Lower lobe of right lung (tissue), 2 donors: ENCODE data around the gene ATP13A1. TPM values are rescaled to one million over a fixed set of nuclear protein-coding genes. Genes with fewer than 3 reads are reported as not detected.
A peak's percentile ranks its signal among the peaks of the same experiment; 100 is the strongest.

ENCODE experiments used
- ATAC-seq, 2 donors: fragments of 200-7000 bp; cut with Tn5 transposase; one replicate each; pipeline ENCODE4 v1.9.1; 2020 to 2022; ENCODE audit warnings: mild to moderate bottlenecking in 2 of 2, moderate library complexity in 2 of 2
- DNase-seq: peaks from one replicate; pipeline ENCODE4 v3.0.0-alpha.2; 2020
- H3K27ac ChIP-seq: fragments of 200-600 bp; one replicate; pipeline ENCODE4 v1.8.0; 2022
- H3K27me3 ChIP-seq: fragments of 200-600 bp; one replicate; pipeline ENCODE4 v1.8.0; 2022; ENCODE audit warnings: low read depth
- H3K36me3 ChIP-seq: fragments of 200-600 bp; one replicate; pipeline ENCODE4 v1.8.0; 2022; ENCODE audit warnings: mild to moderate bottlenecking
- H3K4me1 ChIP-seq: fragments of 200-600 bp; one replicate; pipeline ENCODE4 v1.8.0; 2022
- H3K4me3 ChIP-seq: fragments of 200-600 bp; one replicate; pipeline ENCODE4 v1.8.0; 2022; ENCODE audit warnings: mild to moderate bottlenecking
- H3K9me3 ChIP-seq: fragments of 200-600 bp; one replicate; pipeline ENCODE4 v1.8.0; 2022
- CTCF ChIP-seq: fragments of 200-600 bp; IDR thresholded peaks from one replicate; pipeline ENCODE4 v1.8.0; 2022; ENCODE audit warnings: antibody characterized with exemption, mild to moderate bottlenecking
- intact Hi-C: fragments of 100-400 bp; cut with DNase I; formaldehyde crosslinking; loops from one replicate; pipeline ENCODE4 v1.11.0; 2022
- total RNA-seq: library from RNA; stranded (reverse); fragmentation: NEBNext Ultra II Directional; extraction: Animal tissue kit (Norgen Biotek cat#: 25700); gene quantifications from one replicate; pipeline ENCODE4 v1.2.1, GENCODE V29; 2021
- donor health status: DM: no; HTN: yes; CAD: no; lungs with severe emphysema.

Gene ATP13A1
- total RNA-seq, 1 donor from 2014 or later = 71.9 TPM

DNA sequence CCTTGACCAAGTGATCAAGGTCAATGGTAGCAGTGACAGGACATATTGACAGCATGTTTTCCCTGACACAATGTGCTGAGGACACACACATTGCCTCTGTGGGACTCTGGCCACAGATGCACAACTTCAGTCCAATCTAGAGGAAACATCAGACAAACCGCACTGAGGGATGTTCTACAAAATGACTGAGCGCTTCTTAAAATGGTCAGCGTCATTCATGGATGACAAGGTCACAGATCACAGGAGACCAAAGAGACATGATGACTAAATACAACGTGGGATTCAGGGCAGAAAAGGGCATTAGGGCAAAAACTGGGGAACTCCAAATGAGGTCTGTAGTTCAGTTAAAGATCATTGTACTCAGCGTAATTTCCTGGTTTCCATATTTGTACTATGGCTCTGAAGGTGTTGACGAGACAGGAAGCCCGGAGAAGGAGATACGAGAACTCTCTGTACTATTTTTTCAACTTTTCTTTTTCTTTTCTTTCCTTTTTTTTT lies 65.6 kb downstream of the ATP13A1 start:
- peak in 1 of 2 donors; percentile 31 for ATAC-seq
- no peak overlapping the region for H3K4me3 ChIP-seq
- H3K36me3 ChIP-seq = no peaks in the 10 kb centered on the region
- H3K4me1 ChIP-seq = peaks cover 17% of the 10 kb centered on the region
- H3K27me3 ChIP-seq = no peaks in the 10 kb centered on the region
- DNase-seq = no peak
- peak overlapping the region; percentile 62 for H3K27ac ChIP-seq
- intact Hi-C loops = no loop called here
- TF ChIP-seq CTCF = no peak
- H3K9me3 ChIP-seq = no peaks in the 10 kb centered on the region

Other genes starting within 250 kb of the ATP13A1 start
- 2.9 TPM for gene TSSK6, start 148.1 kb downstream of the ATP13A1 start, total RNA-seq
- 218 TPM for gene NDUFA13, start 147.5 kb downstream of the ATP13A1 start, total RNA-seq
- gene YJEFN3, start 134.8 kb downstream of the ATP13A1 start, total RNA-seq = 6.6 TPM
- gene CILP2, start 125.4 kb downstream of the ATP13A1 start, total RNA-seq = 0.12 TPM
- 3.7 TPM for gene PBX4, start 45.0 kb downstream of the ATP13A1 start, total RNA-seq
- gene LPAR2, start 35.5 kb downstream of the ATP13A1 start, total RNA-seq = 40.3 TPM
- gene GMIP, start 20.0 kb downstream of the ATP13A1 start, total RNA-seq = 54.4 TPM
- gene ZNF101, start 5.2 kb upstream of the ATP13A1 start, total RNA-seq = 13.1 TPM
- 6.7 TPM for gene ZNF14, start 69.4 kb upstream of the ATP13A1 start, total RNA-seq
- gene ZNF506, start 158.1 kb upstream of the ATP13A1 start, total RNA-seq = 24.5 TPM
- 10.4 TPM for gene ZNF253, start 202.2 kb upstream of the ATP13A1 start, total RNA-seq
- 3.7 TPM for gene ZNF93, start 237.3 kb upstream of the ATP13A1 start, total RNA-seq